Mesendoderm (in vitro differentiated cells): ENCODE data around the gene BTBD16. TPM values are rescaled to one million over a fixed set of nuclear protein-coding genes. Genes with fewer than 3 reads are reported as not detected.

Experiments
- DNase-seq: peaks from one replicate; pipeline ENCODE4 v3.0.0; 2013
- H2AK5ac ChIP-seq: 2 replicates; pipeline ENCODE4 v1.6.1; 2013; ENCODE audit warnings: low read length, inconsistent platforms
- H2BK120ac ChIP-seq: 2 replicates; pipeline ENCODE4 v1.6.1; 2013; ENCODE audit warnings: low read depth, mild to moderate bottlenecking, low read length, moderate library complexity, mixed read lengths
- H2BK15ac ChIP-seq: replicated peaks from 2 replicates; pipeline ENCODE4 v1.6.1; 2013; ENCODE audit warnings: low read depth, mild to moderate bottlenecking, moderate library complexity
- H2BK5ac ChIP-seq: 2 replicates; pipeline ENCODE4 v1.6.1; 2013; ENCODE audit warnings: low read length, inconsistent platforms
- H3K18ac ChIP-seq: 2 replicates; pipeline ENCODE4 v1.6.1; 2013; ENCODE audit warnings: mild to moderate bottlenecking, low read length, mixed read lengths
- H3K23ac ChIP-seq: one replicate; pipeline ENCODE4 v1.6.1; 2013; ENCODE audit warnings: low read length
- H3K27ac ChIP-seq: 2 replicates; pipeline ENCODE4 v1.5.1; 2013; ENCODE audit warnings: low read depth, mild to moderate bottlenecking, inconsistent platforms, low read length, moderate library complexity
- H3K27me3 ChIP-seq: 2 replicates; pipeline ENCODE4 v1.6.1; 2013; ENCODE audit warnings: low read length, control low read depth, mild to moderate bottlenecking, inconsistent platforms; ENCODE audit not compliant: insufficient read depth, poor library complexity
- H3K36me3 ChIP-seq: 2 replicates; pipeline ENCODE4 v1.6.1; 2013; ENCODE audit warnings: low read length, inconsistent platforms; ENCODE audit not compliant: control insufficient read depth, insufficient read depth
- H3K4ac ChIP-seq: one replicate; pipeline ENCODE4 v1.6.1; 2013; ENCODE audit warnings: low read depth, mild to moderate bottlenecking, low read length, moderate library complexity
- H3K4me1 ChIP-seq: 2 replicates; pipeline ENCODE4 v1.6.1; 2013; ENCODE audit warnings: low read depth, low read length, inconsistent platforms; ENCODE audit not compliant: control insufficient read depth
- H3K4me2 ChIP-seq: 2 replicates; pipeline ENCODE4 v1.6.1; 2013; ENCODE audit warnings: low read length
- H3K4me3 ChIP-seq: 2 replicates; pipeline ENCODE4 v1.5.1; 2013; ENCODE audit warnings: mild to moderate bottlenecking, low read length
- H3K56ac ChIP-seq: one replicate; pipeline ENCODE4 v1.6.1; 2013; ENCODE audit warnings: low read length
- H3K79me1 ChIP-seq: 2 replicates; pipeline ENCODE4 v1.6.1; 2013; ENCODE audit warnings: low read length, inconsistent platforms
- H3K79me2 ChIP-seq: 2 replicates; pipeline ENCODE4 v1.6.1; 2013; ENCODE audit warnings: mild to moderate bottlenecking, low read length; ENCODE audit not compliant: control insufficient read depth, insufficient read depth
- H3K9ac ChIP-seq: 2 replicates; pipeline ENCODE4 v1.6.1; 2013; ENCODE audit warnings: low read length, inconsistent platforms
- H4K5ac ChIP-seq: one replicate; pipeline ENCODE4 v1.6.1; 2013; ENCODE audit warnings: low read length
- H4K8ac ChIP-seq: one replicate; pipeline ENCODE4 v1.6.1; 2013; ENCODE audit warnings: low read depth, mild to moderate bottlenecking, control low read depth, low read length, moderate library complexity
- WGBS: extraction: QIAGEN DNeasy Blood & Tissue Kit; methylation state at CpG from one replicate; pipeline ENCODE4 v1.1.7; 2013; ENCODE audit warnings: low lambda C conversion rate, missing lambda C conversion rate; ENCODE audit not compliant: insufficient coverage; ENCODE audit errors: extremely low coverage; 5-methylcytosine and 5-hydroxymethylcytosine counted together
- polyA plus RNA-seq, 2 experiments: library from polyadenylated mRNA; stranded (reverse); fragments of 200-250 nt; gene quantifications; one replicate each; pipeline ENCODE4 v1.2.3, GENCODE V29; 2013

Gene BTBD16
- 0.14 TPM for polyA plus RNA-seq (2013, experiment 1 of 2)
- polyA plus RNA-seq (2013, experiment 2 of 2): 0.03 TPM

- no peak within 1 kb of the TSS for H2BK120ac ChIP-seq
- no peak within 1 kb of the TSS for H3K4ac ChIP-seq
- H2BK15ac ChIP-seq: no peak within 1 kb of the TSS
- no peaks in the 10 kb centered on the region for H3K27me3 ChIP-seq
- no peak within 1 kb of the TSS for H4K5ac ChIP-seq
- WGBS: no CpG with 5 or more reads among the region's 5 CpGs
- H3K4me1 ChIP-seq: no peaks in the 10 kb centered on the region
- H3K27ac ChIP-seq: no peak within 1 kb of the TSS
- no peak within 1 kb of the TSS for H3K23ac ChIP-seq
- no peaks in the 10 kb centered on the region for H3K79me1 ChIP-seq
- H3K9ac ChIP-seq: no peak within 1 kb of the TSS
- no peak within 1 kb of the TSS for H2AK5ac ChIP-seq
- no peak within 1 kb of the TSS for H2BK5ac ChIP-seq
- no peaks in the 10 kb centered on the region for H3K79me2 ChIP-seq
- H4K8ac ChIP-seq: no peak within 1 kb of the TSS
- peaks cover 2% of the 10 kb centered on the region for H3K36me3 ChIP-seq
- H3K18ac ChIP-seq: no peak within 1 kb of the TSS
- no peak within 1 kb of the TSS for H3K56ac ChIP-seq
- H3K4me3 ChIP-seq: no peak within 1 kb of the TSS
- no peak for DNase-seq
- no peak within 1 kb of the TSS for H3K4me2 ChIP-seq
Measured at GRCh38 chr10:122271076-122271475, at the start of gene BTBD16. Gene BTBD16, plus strand, starts transcription at chr10:122271296. Its CDS starts 3,786 bp downstream, at chr10:122275082.

- H2BK5ac ChIP-seq: no peak overlapping the region
- no peak overlapping the region for H3K9ac ChIP-seq
- H3K79me2 ChIP-seq: no peaks in the 10 kb centered on the region
- peaks cover 1% of the 10 kb centered on the region for H3K4me1 ChIP-seq
- no peaks in the 10 kb centered on the region for H3K27me3 ChIP-seq
- no peak overlapping the region for H3K4me2 ChIP-seq
- H3K56ac ChIP-seq: no peak overlapping the region
- no peak overlapping the region for H2AK5ac ChIP-seq
- no peak overlapping the region for H3K4ac ChIP-seq
- H3K36me3 ChIP-seq: peaks cover 8% of the 10 kb centered on the region
- H3K27ac ChIP-seq: no peak overlapping the region
- no peak overlapping the region for H3K23ac ChIP-seq
- no peak for DNase-seq
- no peak overlapping the region for H2BK15ac ChIP-seq
- no peak overlapping the region for H3K4me3 ChIP-seq
- H3K79me1 ChIP-seq: no peaks in the 10 kb centered on the region
- no peak overlapping the region for H4K8ac ChIP-seq
- no CpG with 5 or more reads among the region's 5 CpGs for WGBS
- no peak overlapping the region for H4K5ac ChIP-seq
- H2BK120ac ChIP-seq: no peak overlapping the region
- H3K18ac ChIP-seq: no peak overlapping the region
Measured at GRCh38 chr10:122221958-122222357, 49.1 kb upstream of the BTBD16 start.

GRCh38 chr10:122222638-122223037 lies 48.5 kb upstream of the BTBD16 start:
- Histone ChIP-seq H3K36me3 (peaks cover 9% of the 10 kb centered on the region), H3K4ac (no peak overlapping the region), H3K27me3 (no peaks in the 10 kb centered on the region), H2AK5ac (no peak overlapping the region), H3K79me1 (no peaks in the 10 kb centered on the region), H3K4me3 (no peak overlapping the region), H3K23ac (no peak overlapping the region), H3K27ac (no peak overlapping the region), H4K5ac (no peak overlapping the region), H3K56ac (no peak overlapping the region), H3K18ac (no peak overlapping the region), H2BK15ac (no peak overlapping the region), H3K79me2 (no peaks in the 10 kb centered on the region), H3K4me2 (no peak overlapping the region), H3K4me1 (peaks cover 1% of the 10 kb centered on the region), H4K8ac (no peak overlapping the region), H3K9ac (no peak overlapping the region), H2BK120ac (no peak overlapping the region), H2BK5ac (no peak overlapping the region)
- no CpG with 5 or more reads among the region's 7 CpGs for WGBS
- no peak for DNase-seq

- no CpG with 5 or more reads among the region's 9 CpGs for WGBS
- peaks cover 9% of the 10 kb centered on the region for H3K36me3 ChIP-seq
- H3K27ac ChIP-seq: no peak overlapping the region
- no peak overlapping the region for H3K4ac ChIP-seq
- DNase-seq: no peak
- no peak overlapping the region for H2BK120ac ChIP-seq
- no peaks in the 10 kb centered on the region for H3K27me3 ChIP-seq
- no peak overlapping the region for H2BK5ac ChIP-seq
- no peak overlapping the region for H3K56ac ChIP-seq
- H3K4me3 ChIP-seq: no peak overlapping the region
- no peak overlapping the region for H4K5ac ChIP-seq
- H2AK5ac ChIP-seq: no peak overlapping the region
- H4K8ac ChIP-seq: no peak overlapping the region
- peaks cover 1% of the 10 kb centered on the region for H3K4me1 ChIP-seq
- no peaks in the 10 kb centered on the region for H3K79me2 ChIP-seq
- no peak overlapping the region for H3K23ac ChIP-seq
- no peak overlapping the region for H3K9ac ChIP-seq
- H2BK15ac ChIP-seq: no peak overlapping the region
- H3K18ac ChIP-seq: no peak overlapping the region
- no peaks in the 10 kb centered on the region for H3K79me1 ChIP-seq
- no peak overlapping the region for H3K4me2 ChIP-seq
Measured at GRCh38 chr10:122224159-122224558, 46.9 kb upstream of the BTBD16 start.

- no peak overlapping the region for H2AK5ac ChIP-seq
- no peak overlapping the region for H3K56ac ChIP-seq
- DNase-seq: no peak
- no peak overlapping the region for H4K5ac ChIP-seq
- H3K4me1 ChIP-seq: no peaks in the 10 kb centered on the region
- peaks cover 6% of the 10 kb centered on the region for H3K36me3 ChIP-seq
- no CpG with 5 or more reads among the region's 9 CpGs for WGBS
- no peak overlapping the region for H2BK120ac ChIP-seq
- no peak overlapping the region for H3K4me3 ChIP-seq
- H3K18ac ChIP-seq: no peak overlapping the region
- no peak overlapping the region for H3K27ac ChIP-seq
- no peak overlapping the region for H2BK15ac ChIP-seq
- no peaks in the 10 kb centered on the region for H3K79me2 ChIP-seq
- no peaks in the 10 kb centered on the region for H3K27me3 ChIP-seq
- H3K9ac ChIP-seq: no peak overlapping the region
- H2BK5ac ChIP-seq: no peak overlapping the region
- no peaks in the 10 kb centered on the region for H3K79me1 ChIP-seq
- no peak overlapping the region for H3K23ac ChIP-seq
- no peak overlapping the region for H3K4me2 ChIP-seq
- no peak overlapping the region for H3K4ac ChIP-seq
- no peak overlapping the region for H4K8ac ChIP-seq
Measured at GRCh38 chr10:122225330-122225729, 45.8 kb upstream of the BTBD16 start.

GRCh38 chr10:122227754-122228153 lies 43.3 kb upstream of the BTBD16 start:
- Histone ChIP-seq H4K5ac (no peak overlapping the region), H3K18ac (no peak overlapping the region), H3K27ac (no peak overlapping the region), H2BK15ac (no peak overlapping the region), H3K79me2 (no peaks in the 10 kb centered on the region), H3K23ac (no peak overlapping the region), H3K4ac (no peak overlapping the region), H3K9ac (no peak overlapping the region), H3K27me3 (no peaks in the 10 kb centered on the region), H3K4me3 (no peak overlapping the region), H3K4me1 (no peaks in the 10 kb centered on the region), H2BK5ac (no peak overlapping the region), H2AK5ac (no peak overlapping the region), H4K8ac (no peak overlapping the region), H3K56ac (no peak overlapping the region), H2BK120ac (no peak overlapping the region), H3K4me2 (no peak overlapping the region), H3K36me3 (peaks cover 6% of the 10 kb centered on the region), H3K79me1 (no peaks in the 10 kb centered on the region)
- no CpG with 5 or more reads among the region's 4 CpGs for whole genome bisulfite sequencing
- no peak for DNase-seq
